Neural cell (in vitro differentiated cells): ENCODE data around the gene DISP3. TPM values are rescaled to one million over a fixed set of nuclear protein-coding genes. Genes with fewer than 3 reads are reported as not detected.

ENCODE experiments used
- H2AFZ ChIP-seq: fragments of 200-600, 300-800 bp; sonication (generic), shearing (Covaris generic); 2 replicates; pipeline ENCODE4 v1.6.0; 2014; ENCODE audit warnings: low read depth, mild to moderate bottlenecking, antibody characterized with exemption, low read length, moderate library complexity
- H3F3A ChIP-seq: fragments of 200-600 bp; shearing (Covaris generic); 2 replicates; pipeline ENCODE4 v1.6.1; 2016; ENCODE audit warnings: mild to moderate bottlenecking, moderate library complexity, mixed read lengths, antibody characterized with exemption, low read length; ENCODE audit not compliant: insufficient read depth, poor library complexity, severe bottlenecking
- H3K27ac ChIP-seq: fragments of 200-600, 300-800 bp; sonication (generic), shearing (Covaris generic); 2 replicates; pipeline ENCODE4 v1.5.1; 2014; ENCODE audit warnings: mild to moderate bottlenecking, low read length, moderate library complexity
- H3K27me3 ChIP-seq: fragments of 300-800, 200-600 bp; sonication (generic), shearing (Covaris generic); 2 replicates; pipeline ENCODE4 v1.6.0; 2014; ENCODE audit warnings: mild to moderate bottlenecking, low read depth, low read length, moderate library complexity; ENCODE audit not compliant: insufficient read depth
- H3K36me3 ChIP-seq: fragments of 300-800, 200-600 bp; sonication (generic), shearing (Covaris generic); 2 replicates; pipeline ENCODE4 v1.5.1; 2014; ENCODE audit warnings: mild to moderate bottlenecking, antibody characterized with exemption, low read length, moderate library complexity; ENCODE audit not compliant: insufficient read depth
- H3K4me2 ChIP-seq: fragments of 300-800, 200-600 bp; sonication (generic), shearing (Covaris generic); 2 replicates; pipeline ENCODE4 v1.6.0; 2014; ENCODE audit warnings: mild to moderate bottlenecking, low read length
- H3K4me3 ChIP-seq: fragments of 300-800, 200-600 bp; sonication (generic), shearing (Covaris generic); 2 replicates; pipeline ENCODE4 v1.5.1; 2014; ENCODE audit warnings: mild to moderate bottlenecking, low read length, moderate library complexity
- H3K79me2 ChIP-seq: fragments of 200-600 bp; shearing (Covaris generic); replicated peaks from 2 replicates; pipeline ENCODE4 v1.6.0; 2014; ENCODE audit warnings: mild to moderate bottlenecking, low read length, moderate library complexity; ENCODE audit not compliant: insufficient read depth
- H3K9ac ChIP-seq: fragments of 300-800, 200-600 bp; sonication (generic), shearing (Covaris generic); 2 replicates; pipeline ENCODE4 v1.6.1; 2016; ENCODE audit warnings: mild to moderate bottlenecking, low read length, mixed read lengths
- H3K9me2 ChIP-seq: fragments of 200-600 bp; shearing (Covaris generic); 2 replicates; pipeline ENCODE4 v1.6.1; 2016; ENCODE audit warnings: mild to moderate bottlenecking, low read length, mixed read lengths; ENCODE audit not compliant: insufficient read depth
- H3K9me3 ChIP-seq: fragments of 200-600, 300-800 bp; sonication (generic), shearing (Covaris generic); 2 replicates; pipeline ENCODE4 v1.6.1; 2016; ENCODE audit warnings: mild to moderate bottlenecking, mixed run types, low read length, moderate library complexity, mixed read lengths
- H4K20me1 ChIP-seq: fragments of 200-600 bp; shearing (Covaris generic); 2 replicates; pipeline ENCODE4 v1.6.1; 2016; ENCODE audit warnings: mild to moderate bottlenecking, mixed run types; ENCODE audit not compliant: insufficient read depth
- CTCF ChIP-seq: fragments of 450-650 bp; IDR thresholded peaks from 2 replicates; pipeline ENCODE4 v1.5.1; 2014; ENCODE audit warnings: antibody characterized with exemption, mild to moderate bottlenecking, moderate library complexity; ENCODE audit not compliant: poor library complexity, severe bottlenecking
- EP300 ChIP-seq: fragments of 450-650 bp; conservative IDR thresholded peaks from 2 replicates; pipeline ENCODE4 v1.6.1; 2014; ENCODE audit warnings: antibody characterized with exemption, mild to moderate bottlenecking, moderate library complexity; ENCODE audit not compliant: poor library complexity, severe bottlenecking
- EZH2 ChIP-seq: fragments of 200-600, 300-800 bp; shearing (Covaris generic), sonication (generic); IDR thresholded peaks from 2 replicates; pipeline ENCODE4 v1.6.1; 2014; ENCODE audit warnings: antibody characterized with exemption, low read length, borderline replicate concordance, mild to moderate bottlenecking; ENCODE audit not compliant: insufficient read depth, poor library complexity, severe bottlenecking
- MXI1 ChIP-seq: fragments of 450-650 bp; conservative IDR thresholded peaks from 2 replicates; pipeline ENCODE4 v1.6.1; 2014; ENCODE audit warnings: antibody characterized with exemption, mild to moderate bottlenecking; ENCODE audit not compliant: poor library complexity, severe bottlenecking
- POLR2AphosphoS5 ChIP-seq: IDR thresholded peaks from 2 replicates; pipeline ENCODE4 v1.6.1; 2012
- RAD21 ChIP-seq: fragments of 450-650 bp; conservative IDR thresholded peaks from 2 replicates; pipeline ENCODE4 v1.6.1; 2014; ENCODE audit warnings: antibody characterized with exemption, mild to moderate bottlenecking, moderate library complexity
- REST ChIP-seq: IDR thresholded peaks from 2 replicates; pipeline ENCODE4 v1.6.1; 2012; ENCODE audit warnings: borderline replicate concordance
- SMC3 ChIP-seq: fragments of 450-650 bp; conservative IDR thresholded peaks from 2 replicates; pipeline ENCODE4 v1.6.1; 2014; ENCODE audit warnings: antibody characterized with exemption, mild to moderate bottlenecking, moderate library complexity; ENCODE audit not compliant: poor library complexity
- TAF1 ChIP-seq: IDR thresholded peaks from 2 replicates; pipeline ENCODE4 v1.6.1; 2012; ENCODE audit warnings: low read depth
- polyA plus RNA-seq: library from polyadenylated mRNA; depleted of rRNA; stranded (reverse); fragments of >200 nt; gene quantifications from 2 replicates; pipeline ENCODE4 v1.2.3, GENCODE V29; 2014

DISP3 gene
- polyA plus RNA-seq, 1 donor from 2014 or later: 14.9 TPM

GRCh38 chr1:11525151-11525505 is 46.2 kb downstream of the DISP3 start:
- Histone ChIP-seq H3K9me3 (no peaks in the 10 kb centered on the region), H3F3A (no peaks in the 10 kb centered on the region), H3K36me3 (no peaks in the 10 kb centered on the region), H3K27me3 (no peaks in the 10 kb centered on the region), H2AFZ (no peak overlapping the region), H3K79me2 (no peaks in the 10 kb centered on the region), H3K27ac (no peak overlapping the region), H3K4me2 (no peak overlapping the region), H3K9ac (no peak overlapping the region), H3K4me3 (no peak overlapping the region), H4K20me1 (no peaks in the 10 kb centered on the region), H3K9me2 (no peaks in the 10 kb centered on the region)
- TF ChIP-seq REST: no peak
- TF ChIP-seq POLR2AphosphoS5: no peak
- no peak for TF ChIP-seq EP300
- no peak for TF ChIP-seq TAF1
- TF ChIP-seq RAD21: no peak
- TF ChIP-seq SMC3: no peak
- TF ChIP-seq CTCF: no peak
- no peak for TF ChIP-seq EZH2
- no peak for TF ChIP-seq MXI1

- Histone ChIP-seq H3K36me3 (no peaks in the 10 kb centered on the region), H3K4me3 (no peak overlapping the region), H4K20me1 (no peaks in the 10 kb centered on the region), H3K79me2 (no peaks in the 10 kb centered on the region), H3K4me2 (no peak overlapping the region), H3K27ac (no peak overlapping the region), H3F3A (no peaks in the 10 kb centered on the region), H2AFZ (no peak overlapping the region), H3K27me3 (no peaks in the 10 kb centered on the region), H3K9me3 (no peaks in the 10 kb centered on the region), H3K9me2 (no peaks in the 10 kb centered on the region), H3K9ac (no peak overlapping the region)
- TF ChIP-seq EZH2 (no peak), REST (no peak), MXI1 (no peak), EP300 (no peak), SMC3 (no peak), POLR2AphosphoS5 (no peak), CTCF (no peak), RAD21 (no peak), TAF1 (no peak)
Observed at GRCh38 chr1:11525516-11525915, 46.6 kb downstream of the DISP3 start.
